ENCODE measurements around the gene ATP11C.

- TF ChIP-seq CTCF (IDR thresholded peaks at IDR 0.05) (no peak), ZNF219 (CRISPR knock-in tag; IDR thresholded peaks at IDR 0.05; ENCODE audit: borderline replicate concordance) (no peak)
Observed at GRCh38 chrX:139759637-139760036, 173.2 kb downstream of the ATP11C start.

All from WTC11 (cell line).